WTC11 (cell line): ENCODE data around the gene CCDC3. TPM values are rescaled to one million over a fixed set of nuclear protein-coding genes. Genes with fewer than 3 reads are reported as not detected.

Experiments used
- ATAC-seq: fragments of 200-7000 bp; cut with Tn5 transposase; 2 replicates; pipeline ENCODE4 v1.10.0; 2021; ENCODE audit warnings: mild to moderate bottlenecking, moderate library complexity
- CTCF ChIA-PET: fragments of 300-600 bp; sonication (Branson Sonifier 250); formaldehyde crosslinking; loops from one replicate; lab custom pipeline; 2021; ENCODE audit warnings: antibody characterized with exemption; lab: Charles Lee
- POLR2A ChIA-PET: fragments of 350-600 bp; sonication (Branson Sonifier 250); formaldehyde crosslinking; loops from one replicate; lab custom pipeline; 2021; ENCODE audit warnings: antibody characterized with exemption; lab: Charles Lee
- DNase-seq: peaks from one replicate; pipeline ENCODE4 v3.0.0; 2021; ENCODE audit warnings: low spot score
- H3K27ac Mint-ChIP-seq: 2 replicates; pipeline ENCODE4 v1.8.0; 2021; ENCODE audit warnings: mixed read lengths
- H3K27me3 Mint-ChIP-seq: 2 replicates; pipeline ENCODE4 v1.8.0; 2021; ENCODE audit warnings: low read depth, mild to moderate bottlenecking, moderate library complexity, mixed read lengths
- H3K36me3 Mint-ChIP-seq: 2 replicates; pipeline ENCODE4 v1.8.0; 2021; ENCODE audit warnings: mixed read lengths
- H3K4me1 Mint-ChIP-seq: 2 replicates; pipeline ENCODE4 v1.8.0; 2022; ENCODE audit warnings: mixed read lengths
- H3K4me3 Mint-ChIP-seq: 2 replicates; pipeline ENCODE4 v1.8.0; 2021; ENCODE audit warnings: mild to moderate bottlenecking, moderate library complexity, mixed read lengths
- H3K9me3 Mint-ChIP-seq: 2 replicates; pipeline ENCODE4 v1.8.0; 2021; ENCODE audit warnings: mixed read lengths
- CBFB ChIP-seq: sonication (generic); formaldehyde crosslinking; IDR thresholded peaks from 2 replicates; pipeline ENCODE4 v1.8.1; 2022; ENCODE audit warnings: mild to moderate bottlenecking, low read depth, missing genetic modification reagents
- ESRRA ChIP-seq: sonication (generic); formaldehyde crosslinking; IDR thresholded peaks from 2 replicates; pipeline ENCODE4 v1.8.1; 2022; ENCODE audit warnings: mild to moderate bottlenecking, missing genetic modification reagents, borderline replicate concordance
- GABPB1 ChIP-seq: sonication (generic); formaldehyde crosslinking; IDR thresholded peaks from 2 replicates; pipeline ENCODE4 v1.8.1; 2023; ENCODE audit warnings: mild to moderate bottlenecking, missing genetic modification reagents
- HMGA2 ChIP-seq: fragments of 250-450 bp; sonication (Bioruptor Pico); IDR thresholded peaks from 2 replicates; pipeline ENCODE4 v1.4.0; 2021; ENCODE audit warnings: mild to moderate bottlenecking, moderate library complexity
- IRF2 ChIP-seq: sonication (generic); formaldehyde crosslinking; IDR thresholded peaks from 2 replicates; pipeline ENCODE4 v1.8.0; 2022; ENCODE audit warnings: low read depth, missing genetic modification reagents, borderline replicate concordance
- NFATC4 ChIP-seq: fragments of 250-450 bp; sonication (Bioruptor Pico); IDR thresholded peaks from 2 replicates; pipeline ENCODE4 v1.9.0; 2021; ENCODE audit warnings: mild to moderate bottlenecking
- NFYB ChIP-seq: sonication (generic); formaldehyde crosslinking; conservative IDR thresholded peaks from 2 replicates; pipeline ENCODE4 v1.8.0; 2022; ENCODE audit warnings: low read depth, missing genetic modification reagents
- NR1H2 ChIP-seq: sonication (generic); formaldehyde crosslinking; IDR thresholded peaks from 2 replicates; pipeline ENCODE4 v1.9.0; 2021; ENCODE audit warnings: mild to moderate bottlenecking, moderate library complexity, missing genetic modification reagents
- NR3C1 ChIP-seq: sonication (generic); formaldehyde crosslinking; conservative IDR thresholded peaks from 2 replicates; pipeline ENCODE4 v1.8.1; 2023; ENCODE audit warnings: low read depth, mild to moderate bottlenecking, missing genetic modification reagents
- RORB ChIP-seq: fragments of 250-450 bp; sonication (Bioruptor Pico); IDR thresholded peaks from 2 replicates; pipeline ENCODE4 v1.9.0; 2021; ENCODE audit warnings: mild to moderate bottlenecking
- SOX15 ChIP-seq: fragments of 250-450 bp; sonication (Bioruptor Pico); IDR thresholded peaks from 2 replicates; pipeline ENCODE4 v1.9.0; 2021; ENCODE audit warnings: mild to moderate bottlenecking
- TCF7 ChIP-seq: sonication (generic); formaldehyde crosslinking; IDR thresholded peaks from 2 replicates; pipeline ENCODE4 v1.8.0; 2022; ENCODE audit warnings: mild to moderate bottlenecking, low read depth, missing genetic modification reagents, moderate library complexity
- TP53 ChIP-seq: sonication (generic); formaldehyde crosslinking; IDR thresholded peaks from 2 replicates; pipeline ENCODE4 v1.8.1; 2023; ENCODE audit warnings: mild to moderate bottlenecking, missing genetic modification reagents
- ZBTB21 ChIP-seq: sonication (generic); formaldehyde crosslinking; IDR thresholded peaks from 2 replicates; pipeline ENCODE4 v1.8.1; 2023; ENCODE audit warnings: mild to moderate bottlenecking, missing genetic modification reagents, borderline replicate concordance
- ZNF396 ChIP-seq: fragments of 250-450 bp; sonication (Bioruptor Pico); IDR thresholded peaks from 2 replicates; pipeline ENCODE4 v1.8.0; 2021; ENCODE audit warnings: mild to moderate bottlenecking, moderate library complexity, borderline replicate concordance
- total RNA-seq: library from RNA; stranded (reverse); gene quantifications from 3 replicates; pipeline ENCODE4 v1.2.3, GENCODE V29; 2021
- TF ChIP-seq, protein P1 (sequence below): sonication (generic); formaldehyde crosslinking; IDR thresholded peaks from 2 replicates; pipeline ENCODE4 v1.8.0; 2022; ENCODE audit warnings: mild to moderate bottlenecking, missing genetic modification reagents
- TF ChIP-seq, protein P2 (sequence below): fragments of 250-450 bp; sonication (Bioruptor Pico); IDR thresholded peaks from 2 replicates; pipeline ENCODE4 v1.9.0; 2021; ENCODE audit warnings: mild to moderate bottlenecking
- TF ChIP-seq, protein P3 (sequence below): sonication (generic); formaldehyde crosslinking; IDR thresholded peaks from 2 replicates; pipeline ENCODE4 v1.8.1; 2022; ENCODE audit warnings: mild to moderate bottlenecking, missing genetic modification reagents, moderate library complexity, borderline replicate concordance
- TF ChIP-seq, protein P4 (sequence below): sonication (generic); formaldehyde crosslinking; IDR thresholded peaks from 2 replicates; pipeline ENCODE4 v1.8.1; 2022; ENCODE audit warnings: low read depth, missing genetic modification reagents, borderline replicate concordance
- TF ChIP-seq, protein P5 (sequence below): sonication (generic); formaldehyde crosslinking; IDR thresholded peaks from 2 replicates; pipeline ENCODE4 v1.8.1; 2022; ENCODE audit warnings: missing genetic modification reagents, borderline replicate concordance
- TF ChIP-seq, protein P6 (sequence below): fragments of 200-600 bp; IDR thresholded peaks from 2 replicates; pipeline ENCODE4 v1.8.0; 2022; ENCODE audit warnings: antibody characterized with exemption
- TF ChIP-seq, protein P7 (sequence below): fragments of 250-450 bp; sonication (Bioruptor Pico); conservative IDR thresholded peaks from 2 replicates; pipeline ENCODE4 v1.9.0; 2021; ENCODE audit warnings: mild to moderate bottlenecking

The CCDC3 gene
- total RNA-seq, 1 experiment from 2014 or later: 3.5 TPM

DNA sequence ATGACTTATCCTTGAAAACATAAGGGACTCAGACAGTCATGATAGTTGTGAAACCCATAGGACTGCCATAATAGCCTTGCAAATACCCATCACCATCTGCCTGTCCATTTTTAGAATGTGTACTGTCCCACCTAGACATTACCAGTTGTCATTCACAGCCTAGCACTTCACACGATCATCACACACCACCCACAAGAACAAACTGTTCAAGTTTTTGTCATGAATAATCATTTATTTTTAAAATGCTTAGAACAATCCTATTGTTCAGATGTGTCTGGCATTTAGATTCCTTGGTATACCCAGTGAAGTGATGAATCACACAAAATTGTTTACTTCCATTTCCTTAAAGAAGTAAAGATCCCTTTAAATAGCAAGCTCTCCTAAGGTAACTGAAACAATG is 46.6 kb downstream of the CCDC3 start:
- Mint-ChIP-seq H3K27me3 (peaks cover 10% of the 10 kb centered on the region), H3K36me3 (peaks cover 58% of the 10 kb centered on the region), H3K4me3 (no peak overlapping the region), H3K27ac (no peak overlapping the region), H3K4me1 (no peaks in the 10 kb centered on the region), H3K9me3 (peaks cover 66% of the 10 kb centered on the region)
- ChIA-PET CTCF (no interaction called here), POLR2A (no interaction called here)
- DNase-seq (no peak), ATAC-seq (no peak)
- TF ChIP-seq NFATC4 (CRISPR knock-in tag) (no peak), GABPB1 (CRISPR knock-in tag) (no peak), TP53 (CRISPR knock-in tag) (no peak), TCF7 (CRISPR knock-in tag) (no peak), SOX15 (CRISPR knock-in tag) (no peak), ESRRA (CRISPR knock-in tag) (no peak), HMGA2 (CRISPR knock-in tag) (no peak), NR1H2 (CRISPR knock-in tag) (no peak), ZBTB21 (CRISPR knock-in tag) (no peak), RORB (CRISPR knock-in tag) (no peak)
- TF ChIP-seq, protein P1, sequence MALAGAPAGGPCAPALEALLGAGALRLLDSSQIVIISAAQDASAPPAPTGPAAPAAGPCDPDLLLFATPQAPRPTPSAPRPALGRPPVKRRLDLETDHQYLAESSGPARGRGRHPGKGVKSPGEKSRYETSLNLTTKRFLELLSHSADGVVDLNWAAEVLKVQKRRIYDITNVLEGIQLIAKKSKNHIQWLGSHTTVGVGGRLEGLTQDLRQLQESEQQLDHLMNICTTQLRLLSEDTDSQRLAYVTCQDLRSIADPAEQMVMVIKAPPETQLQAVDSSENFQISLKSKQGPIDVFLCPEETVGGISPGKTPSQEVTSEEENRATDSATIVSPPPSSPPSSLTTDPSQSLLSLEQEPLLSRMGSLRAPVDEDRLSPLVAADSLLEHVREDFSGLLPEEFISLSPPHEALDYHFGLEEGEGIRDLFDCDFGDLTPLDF (CRISPR knock-in tag): no peak
- TF ChIP-seq, protein P2, sequence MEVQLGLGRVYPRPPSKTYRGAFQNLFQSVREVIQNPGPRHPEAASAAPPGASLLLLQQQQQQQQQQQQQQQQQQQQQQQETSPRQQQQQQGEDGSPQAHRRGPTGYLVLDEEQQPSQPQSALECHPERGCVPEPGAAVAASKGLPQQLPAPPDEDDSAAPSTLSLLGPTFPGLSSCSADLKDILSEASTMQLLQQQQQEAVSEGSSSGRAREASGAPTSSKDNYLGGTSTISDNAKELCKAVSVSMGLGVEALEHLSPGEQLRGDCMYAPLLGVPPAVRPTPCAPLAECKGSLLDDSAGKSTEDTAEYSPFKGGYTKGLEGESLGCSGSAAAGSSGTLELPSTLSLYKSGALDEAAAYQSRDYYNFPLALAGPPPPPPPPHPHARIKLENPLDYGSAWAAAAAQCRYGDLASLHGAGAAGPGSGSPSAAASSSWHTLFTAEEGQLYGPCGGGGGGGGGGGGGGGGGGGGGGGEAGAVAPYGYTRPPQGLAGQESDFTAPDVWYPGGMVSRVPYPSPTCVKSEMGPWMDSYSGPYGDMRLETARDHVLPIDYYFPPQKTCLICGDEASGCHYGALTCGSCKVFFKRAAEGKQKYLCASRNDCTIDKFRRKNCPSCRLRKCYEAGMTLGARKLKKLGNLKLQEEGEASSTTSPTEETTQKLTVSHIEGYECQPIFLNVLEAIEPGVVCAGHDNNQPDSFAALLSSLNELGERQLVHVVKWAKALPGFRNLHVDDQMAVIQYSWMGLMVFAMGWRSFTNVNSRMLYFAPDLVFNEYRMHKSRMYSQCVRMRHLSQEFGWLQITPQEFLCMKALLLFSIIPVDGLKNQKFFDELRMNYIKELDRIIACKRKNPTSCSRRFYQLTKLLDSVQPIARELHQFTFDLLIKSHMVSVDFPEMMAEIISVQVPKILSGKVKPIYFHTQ (CRISPR knock-in tag): no peak
- TF ChIP-seq, protein P3, sequence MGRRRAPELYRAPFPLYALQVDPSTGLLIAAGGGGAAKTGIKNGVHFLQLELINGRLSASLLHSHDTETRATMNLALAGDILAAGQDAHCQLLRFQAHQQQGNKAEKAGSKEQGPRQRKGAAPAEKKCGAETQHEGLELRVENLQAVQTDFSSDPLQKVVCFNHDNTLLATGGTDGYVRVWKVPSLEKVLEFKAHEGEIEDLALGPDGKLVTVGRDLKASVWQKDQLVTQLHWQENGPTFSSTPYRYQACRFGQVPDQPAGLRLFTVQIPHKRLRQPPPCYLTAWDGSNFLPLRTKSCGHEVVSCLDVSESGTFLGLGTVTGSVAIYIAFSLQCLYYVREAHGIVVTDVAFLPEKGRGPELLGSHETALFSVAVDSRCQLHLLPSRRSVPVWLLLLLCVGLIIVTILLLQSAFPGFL (CRISPR knock-in tag): no peak
- TF ChIP-seq, protein P4, sequence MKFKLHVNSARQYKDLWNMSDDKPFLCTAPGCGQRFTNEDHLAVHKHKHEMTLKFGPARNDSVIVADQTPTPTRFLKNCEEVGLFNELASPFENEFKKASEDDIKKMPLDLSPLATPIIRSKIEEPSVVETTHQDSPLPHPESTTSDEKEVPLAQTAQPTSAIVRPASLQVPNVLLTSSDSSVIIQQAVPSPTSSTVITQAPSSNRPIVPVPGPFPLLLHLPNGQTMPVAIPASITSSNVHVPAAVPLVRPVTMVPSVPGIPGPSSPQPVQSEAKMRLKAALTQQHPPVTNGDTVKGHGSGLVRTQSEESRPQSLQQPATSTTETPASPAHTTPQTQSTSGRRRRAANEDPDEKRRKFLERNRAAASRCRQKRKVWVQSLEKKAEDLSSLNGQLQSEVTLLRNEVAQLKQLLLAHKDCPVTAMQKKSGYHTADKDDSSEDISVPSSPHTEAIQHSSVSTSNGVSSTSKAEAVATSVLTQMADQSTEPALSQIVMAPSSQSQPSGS (CRISPR knock-in tag): no peak
- TF ChIP-seq, protein P5, sequence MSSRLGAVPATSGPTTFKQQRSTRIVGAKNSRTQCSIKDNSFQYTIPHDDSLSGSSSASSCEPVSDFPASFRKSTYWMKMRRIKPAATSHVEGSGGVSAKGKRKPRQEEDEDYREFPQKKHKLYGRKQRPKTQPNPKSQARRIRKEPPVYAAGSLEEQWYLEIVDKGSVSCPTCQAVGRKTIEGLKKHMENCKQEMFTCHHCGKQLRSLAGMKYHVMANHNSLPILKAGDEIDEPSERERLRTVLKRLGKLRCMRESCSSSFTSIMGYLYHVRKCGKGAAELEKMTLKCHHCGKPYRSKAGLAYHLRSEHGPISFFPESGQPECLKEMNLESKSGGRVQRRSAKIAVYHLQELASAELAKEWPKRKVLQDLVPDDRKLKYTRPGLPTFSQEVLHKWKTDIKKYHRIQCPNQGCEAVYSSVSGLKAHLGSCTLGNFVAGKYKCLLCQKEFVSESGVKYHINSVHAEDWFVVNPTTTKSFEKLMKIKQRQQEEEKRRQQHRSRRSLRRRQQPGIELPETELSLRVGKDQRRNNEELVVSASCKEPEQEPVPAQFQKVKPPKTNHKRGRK (CRISPR knock-in tag): no peak

DNA sequence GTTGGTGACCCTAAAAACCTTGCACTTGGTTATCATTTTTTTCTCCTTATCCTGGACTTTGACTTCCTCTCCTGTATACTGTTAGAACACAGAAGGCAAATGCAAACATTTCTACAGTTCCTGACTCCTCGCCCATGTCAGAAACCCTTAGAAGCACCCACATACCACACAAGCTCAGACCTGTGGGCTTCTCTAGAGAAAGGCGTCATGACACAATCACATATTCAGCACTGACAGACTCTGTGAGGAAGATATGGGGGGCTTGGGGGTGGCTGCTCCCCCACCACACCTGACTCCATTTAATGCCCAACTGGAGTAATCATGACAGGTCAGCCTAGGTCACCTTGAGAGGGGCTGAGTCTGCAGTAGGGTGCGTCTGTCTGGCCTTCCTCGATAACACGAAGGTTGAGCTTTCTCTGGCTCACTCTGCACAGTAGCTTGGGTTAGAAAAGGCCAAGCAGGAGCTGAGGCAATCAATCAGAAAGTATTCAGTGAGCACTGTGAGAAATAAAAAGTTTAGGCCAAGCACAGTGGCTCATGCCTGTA is 50.9 kb downstream of the CCDC3 start:
- Mint-ChIP-seq H3K4me3 (no peak overlapping the region), H3K9me3 (peaks cover 43% of the 10 kb centered on the region), H3K4me1 (no peaks in the 10 kb centered on the region), H3K27me3 (peaks cover 10% of the 10 kb centered on the region), H3K36me3 (peaks cover 33% of the 10 kb centered on the region), H3K27ac (no peak overlapping the region)
- ATAC-seq: no peak
- DNase-seq: no peak
- CTCF ChIA-PET: interaction anchor here (0.8 kb wide), 1 partner anchor 104 kb away, joined by 4 read pairs; no protein-coding TSS in a partner anchor
- POLR2A ChIA-PET: no interaction called here
- TF ChIP-seq NR3C1 (CRISPR knock-in tag) (no peak), IRF2 (no peak), NFYB (CRISPR knock-in tag) (no peak), ZNF396 (CRISPR knock-in tag) (no peak), CBFB (CRISPR knock-in tag) (no peak), SOX15 (CRISPR knock-in tag) (no peak)
- TF ChIP-seq, protein P3 (CRISPR knock-in tag): no peak
- TF ChIP-seq, protein P6, sequence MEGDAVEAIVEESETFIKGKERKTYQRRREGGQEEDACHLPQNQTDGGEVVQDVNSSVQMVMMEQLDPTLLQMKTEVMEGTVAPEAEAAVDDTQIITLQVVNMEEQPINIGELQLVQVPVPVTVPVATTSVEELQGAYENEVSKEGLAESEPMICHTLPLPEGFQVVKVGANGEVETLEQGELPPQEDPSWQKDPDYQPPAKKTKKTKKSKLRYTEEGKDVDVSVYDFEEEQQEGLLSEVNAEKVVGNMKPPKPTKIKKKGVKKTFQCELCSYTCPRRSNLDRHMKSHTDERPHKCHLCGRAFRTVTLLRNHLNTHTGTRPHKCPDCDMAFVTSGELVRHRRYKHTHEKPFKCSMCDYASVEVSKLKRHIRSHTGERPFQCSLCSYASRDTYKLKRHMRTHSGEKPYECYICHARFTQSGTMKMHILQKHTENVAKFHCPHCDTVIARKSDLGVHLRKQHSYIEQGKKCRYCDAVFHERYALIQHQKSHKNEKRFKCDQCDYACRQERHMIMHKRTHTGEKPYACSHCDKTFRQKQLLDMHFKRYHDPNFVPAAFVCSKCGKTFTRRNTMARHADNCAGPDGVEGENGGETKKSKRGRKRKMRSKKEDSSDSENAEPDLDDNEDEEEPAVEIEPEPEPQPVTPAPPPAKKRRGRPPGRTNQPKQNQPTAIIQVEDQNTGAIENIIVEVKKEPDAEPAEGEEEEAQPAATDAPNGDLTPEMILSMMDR: no peak
- TF ChIP-seq, protein P7, sequence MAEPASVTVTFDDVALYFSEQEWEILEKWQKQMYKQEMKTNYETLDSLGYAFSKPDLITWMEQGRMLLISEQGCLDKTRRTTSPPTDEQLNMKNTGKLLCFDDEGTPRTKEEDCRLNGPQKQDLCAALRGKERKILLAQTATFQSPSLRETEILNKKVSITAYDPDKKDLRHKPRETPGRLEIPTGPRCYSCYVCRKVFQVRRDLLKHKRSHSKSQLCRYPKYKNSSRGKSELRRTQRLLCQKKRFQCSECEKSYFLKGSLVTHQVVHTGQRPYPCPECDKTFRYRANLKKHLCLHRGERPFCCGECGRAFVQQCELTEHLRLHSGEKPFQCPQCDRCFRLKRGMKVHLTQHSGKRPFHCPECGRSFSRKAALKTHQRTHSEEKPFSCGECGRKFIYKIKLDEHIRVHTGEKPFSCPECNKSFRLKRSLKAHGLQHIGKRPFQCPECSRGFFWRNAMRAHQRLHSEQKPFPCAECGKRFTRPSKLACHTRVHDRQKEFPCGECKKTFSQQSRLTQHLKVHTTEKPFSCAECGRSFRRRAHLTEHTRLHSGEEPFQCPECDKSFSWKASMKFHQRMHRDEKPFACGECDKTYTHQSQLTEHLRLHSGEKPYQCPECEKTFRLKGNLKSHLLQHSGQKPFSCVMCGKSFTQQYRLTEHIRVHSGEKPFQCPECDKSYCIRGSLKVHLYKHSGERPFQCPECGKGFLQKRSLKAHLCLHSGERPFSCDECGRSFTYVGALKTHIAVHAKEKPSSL: no peak
